OCI-LY7 (cell line): ENCODE results near the gene S100PBP. TPM values are rescaled to one million over a fixed set of nuclear protein-coding genes. Genes with fewer than 3 reads are reported as not detected.

Experiments
- BruUV-seq: library from RNA; stranded (reverse); fragments of 400-500 nt; replicated peaks from 2 replicates; lab custom pipeline; 2021; lab: Mats Ljungman, UMichigan
- CTCF ChIA-PET: fragments of 300-600 bp; sonication (Branson Sonifier 250); formaldehyde crosslinking; loops from one replicate; lab custom pipeline; 2022; ENCODE audit warnings: antibody characterized with exemption; ENCODE audit not compliant: unreplicated experiment; lab: Charles Lee
- POLR2A ChIA-PET: fragments of 300-600 bp; sonication (Branson Sonifier 250); formaldehyde crosslinking; loops from one replicate; lab custom pipeline; 2022; ENCODE audit warnings: antibody characterized with exemption; lab: Charles Lee
- DNase-seq: peaks from one replicate; pipeline ENCODE4 v3.0.0-alpha.2; 2015; ENCODE audit warnings: low spot score
- H2AFZ ChIP-seq: fragments of 200-600 bp; sonication (generic), shearing (Covaris generic); 2 replicates; pipeline ENCODE4 v1.6.1; 2014; ENCODE audit warnings: mild to moderate bottlenecking, antibody characterized with exemption, low read length, moderate library complexity
- H3K27ac ChIP-seq: fragments of 200-600 bp; sonication (generic); 2 replicates; pipeline ENCODE4 v1.5.1; 2014; ENCODE audit warnings: mixed run types, low read depth, mild to moderate bottlenecking, moderate library complexity, low read length, inconsistent platforms; ENCODE audit not compliant: poor library complexity, severe bottlenecking
- H3K36me3 ChIP-seq: fragments of 200-600 bp; sonication (generic); 2 replicates; pipeline ENCODE4 v1.6.1; 2014; ENCODE audit warnings: mild to moderate bottlenecking, antibody characterized with exemption, low read length, moderate library complexity, mixed read lengths; ENCODE audit not compliant: insufficient read depth
- H3K4me1 ChIP-seq: fragments of 200-600 bp; sonication (generic); 2 replicates; pipeline ENCODE4 v1.5.1; 2014; ENCODE audit warnings: mild to moderate bottlenecking, low read length; ENCODE audit not compliant: insufficient read depth, poor library complexity, severe bottlenecking
- H3K4me2 ChIP-seq: fragments of 200-600 bp; sonication (generic); 2 replicates; pipeline ENCODE4 v1.6.1; 2014; ENCODE audit warnings: mild to moderate bottlenecking, low read length
- H3K4me3 ChIP-seq: fragments of 200-600 bp; sonication (generic); 2 replicates; pipeline ENCODE4 v1.5.1; 2014; ENCODE audit warnings: mild to moderate bottlenecking, low read depth, low read length; ENCODE audit not compliant: poor library complexity, severe bottlenecking
- H3K79me2 ChIP-seq: fragments of 200-600 bp; sonication (generic); 2 replicates; pipeline ENCODE4 v1.6.1; 2016; ENCODE audit warnings: low read depth, mild to moderate bottlenecking, low read length, moderate library complexity, mixed read lengths; ENCODE audit not compliant: insufficient read depth
- H3K9me2 ChIP-seq: fragments of 200-600 bp; sonication (generic); 2 replicates; pipeline ENCODE4 v1.6.1; 2016; ENCODE audit warnings: mild to moderate bottlenecking, low read length, mixed read lengths; ENCODE audit not compliant: insufficient read depth
- H3K9me3 ChIP-seq: fragments of 200-600 bp; sonication (generic); 2 replicates; pipeline ENCODE4 v1.6.1; 2014; ENCODE audit warnings: mild to moderate bottlenecking, mixed run types, low read length, mixed read lengths
- H4K20me1 ChIP-seq: fragments of 200-600 bp; sonication (generic); 2 replicates; pipeline ENCODE4 v1.6.1; 2014; ENCODE audit warnings: mild to moderate bottlenecking, antibody characterized with exemption, low read length, moderate library complexity, mixed read lengths; ENCODE audit not compliant: insufficient read depth
- CTCF ChIP-seq: fragments of 200-600 bp; sonication (generic); conservative IDR thresholded peaks from 2 replicates; pipeline ENCODE4 v1.5.1; 2014; ENCODE audit warnings: mild to moderate bottlenecking, antibody characterized with exemption, low read length, moderate library complexity, mixed read lengths
- EZH2phosphoT487 ChIP-seq: fragments of 200-600 bp; sonication (generic); IDR thresholded peaks from 2 replicates; pipeline ENCODE4 v1.6.1; 2018; ENCODE audit warnings: low read depth, borderline replicate concordance, mild to moderate bottlenecking, mixed run types, antibody characterized with exemption, low read length, moderate library complexity, mixed read lengths
- intact Hi-C: fragments of 100-400 bp; cut with micrococcal nuclease; formaldehyde crosslinking; loops from one replicate; pipeline ENCODE4 v1.10.0; 2022; ENCODE audit not compliant: unreplicated experiment
- total RNA-seq, 2 experiments: library from RNA; depleted of rRNA in 1 of 2; stranded (reverse); fragments of >200 nt in 1 of 2; shearing (Covaris generic) in 1 of 2; gene quantifications; 2 replicates each; pipeline ENCODE4 v1.2.3, GENCODE V29; 2014 to 2022

The S100PBP gene
- total RNA-seq, 2 experiments from 2014 or later = 72.1 to 136 TPM

GRCh38 chr1:32858791-32859190, 41.3 kb downstream of the S100PBP start:
- no peak overlapping the region for H3K4me2 ChIP-seq
- H2AFZ ChIP-seq = no peak overlapping the region
- peaks cover 86% of the 10 kb centered on the region for H3K36me3 ChIP-seq
- H3K79me2 ChIP-seq = no peaks in the 10 kb centered on the region
- intact Hi-C loops = no loop called here
- no peak overlapping the region for H3K27ac ChIP-seq
- no peaks in the 10 kb centered on the region for H3K9me3 ChIP-seq
- ChIA-PET CTCF (interaction anchor here (1.3 kb wide), 1 partner anchor 17 kb away, joined by 3 read pairs; no protein-coding TSS in a partner anchor), POLR2A (no interaction called here)
- no peaks in the 10 kb centered on the region for H3K9me2 ChIP-seq
- H4K20me1 ChIP-seq = no peaks in the 10 kb centered on the region
- H3K4me1 ChIP-seq = no peaks in the 10 kb centered on the region
- no peak for TF ChIP-seq CTCF
- TF ChIP-seq EZH2phosphoT487 = no peak
- BruUV-seq = no TSS peak
- H3K4me3 ChIP-seq = no peak overlapping the region
- no peak for DNase-seq

- CTCF ChIA-PET = interaction anchor here (1.3 kb wide), 1 partner anchor 16 kb away, joined by 3 read pairs; no protein-coding TSS in a partner anchor
Observed at GRCh38 chr1:32859915-32860314, 42.5 kb downstream of the S100PBP start.

More at GRCh38 chr1:32859915-32860314, 42.5 kb downstream of the S100PBP start:
- Histone ChIP-seq H3K4me3 (no peak overlapping the region), H4K20me1 (no peaks in the 10 kb centered on the region), H2AFZ (no peak overlapping the region), H3K4me1 (no peaks in the 10 kb centered on the region), H3K9me2 (no peaks in the 10 kb centered on the region), H3K27ac (no peak overlapping the region), H3K4me2 (no peak overlapping the region), H3K79me2 (no peaks in the 10 kb centered on the region), H3K9me3 (no peaks in the 10 kb centered on the region), H3K36me3 (peaks cover 75% of the 10 kb centered on the region)
- POLR2A ChIA-PET = interaction anchor here (1.7 kb wide), 1 partner anchor 12 kb away, joined by 4 read pairs; no protein-coding TSS in a partner anchor
- no peak for TF ChIP-seq EZH2phosphoT487
- no peak for TF ChIP-seq CTCF
- BruUV-seq = no TSS peak
- intact Hi-C loops = no loop called here
- no peak for DNase-seq
